H1 (cell line): Measurements from ENCODE around the gene LSM14B. TPM values are rescaled to one million over a fixed set of nuclear protein-coding genes. Genes with fewer than 3 reads are reported as not detected.

ENCODE experiments used
- BCL11A ChIP-seq, 2 experiments: IDR thresholded peaks; one replicate each; pipeline ENCODE4 v1.6.1; 2011; ENCODE audit warnings: low read depth in 2 of 2, low read length in 2 of 2, mild to moderate bottlenecking in 2 of 2
- CHD7 ChIP-seq: fragments of 300-600 bp; sonication (generic); IDR thresholded peaks from 2 replicates; pipeline ENCODE4 v1.7.1; 2012; ENCODE audit warnings: low read length, moderate library complexity, mild to moderate bottlenecking, inconsistent platforms; ENCODE audit not compliant: insufficient replicate concordance
- JUN ChIP-seq: IDR thresholded peaks from 2 replicates; pipeline ENCODE4 v1.6.1; 2011; ENCODE audit warnings: low read depth, mild to moderate bottlenecking, improper control_type of control experiment, low read length
- POLR2A ChIP-seq, 2 experiments: IDR thresholded peaks; 1 replicate in 1 of 2; 2 replicates in 1 of 2; pipeline ENCODE4 v1.6.1; 2011; ENCODE audit warnings: low read depth in 2 of 2, low read length in 2 of 2, mild to moderate bottlenecking in 2 of 2; ENCODE audit errors: control extremely low read depth in 1 of 2
- SIN3A ChIP-seq, 2 experiments: IDR thresholded peaks in 1 of 2; conservative IDR thresholded peaks in 1 of 2; 2 replicates each; pipeline ENCODE4 v1.6.1; 2011 to 2012; ENCODE audit warnings: low read length in 2 of 2, improper control_type of control experiment in 1 of 2, low read depth in 1 of 2, mild to moderate bottlenecking in 1 of 2
- polyA plus RNA-seq, 7 experiments: library from polyadenylated mRNA; depleted of rRNA in 3 of 7; stranded (reverse) in 5 of 7; unstranded in 2 of 7; fragments of >200 nt in 5 of 7; fragments of 200-250 nt in 2 of 7; gene quantifications; 1 replicate in 5 of 7; 2 replicates in 1 of 7; 4 replicates in 1 of 7; pipeline versions ENCODE4 v1.2.1 to v1.2.3, GENCODE V29; 2011 to 2013; ENCODE audit warnings: missing spikeins in 2 of 7, mixed read lengths in 2 of 7
- total RNA-seq: library from RNA; stranded (reverse); fragmentation: NEBNext Ultra II Directional; extraction: Animal tissue kit (Norgen Biotek cat#: 25700); gene quantifications from 2 replicates; pipeline ENCODE4 v1.2.1, GENCODE V29; 2021

Gene LSM14B
- total and polyA plus RNA-seq, 2 of the 8 experiments (the other 6 are each of a cell fraction or from before 2014, with no cell fraction given), result 58.3 to 65.6 TPM

DNA sequence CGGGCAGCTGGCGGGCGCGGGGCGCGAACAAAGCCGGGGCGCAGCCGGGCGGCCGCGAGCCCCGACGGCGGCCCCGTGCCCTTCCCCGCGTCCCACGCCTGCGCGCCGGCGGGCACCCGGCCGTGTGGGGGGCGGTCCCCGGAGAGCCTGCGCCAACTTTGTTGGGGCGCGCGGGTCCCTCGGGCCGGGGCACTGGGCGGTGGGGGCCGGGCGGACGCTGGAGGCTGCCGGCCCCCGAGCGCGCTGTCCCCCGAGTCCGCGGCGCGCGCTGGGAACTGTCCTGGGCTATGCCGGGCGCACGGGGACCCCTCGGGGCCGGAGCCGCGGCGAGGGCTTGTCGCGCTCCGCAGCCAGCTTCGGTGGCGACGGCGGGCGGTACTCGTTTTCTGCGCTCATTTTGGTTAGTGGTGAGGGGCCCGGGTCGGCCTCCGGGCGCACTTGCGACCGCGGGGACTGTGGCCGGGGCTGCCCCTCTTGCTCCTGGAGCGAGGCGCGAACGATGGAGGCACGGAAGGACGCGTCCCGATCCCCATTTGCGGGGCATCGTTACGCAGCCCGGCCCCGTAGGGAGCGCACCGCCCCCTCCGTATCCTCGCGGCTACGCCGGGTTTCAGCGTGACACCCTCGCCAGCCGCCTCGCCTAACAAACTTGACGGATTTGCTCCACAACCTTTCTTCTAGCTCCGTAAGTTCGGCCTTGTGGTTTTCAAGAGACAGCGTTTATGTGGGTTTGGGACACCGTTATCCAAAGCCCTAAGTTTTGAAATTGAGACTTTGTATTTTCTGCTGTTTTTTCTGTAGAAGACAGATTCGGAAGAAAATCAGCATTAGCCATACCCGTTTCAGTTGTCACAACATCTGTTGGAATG lies 21.9 kb downstream of the LSM14B start (continued):
- TF ChIP-seq CHD7 (no peak), POLR2A (IDR thresholded peaks at IDR 0.05; ENCODE audit: control extremely low read depth in 1 of 2, low read depth in 2 of 2, low read length in 2 of 2) (0 out of 3 replicates have a peak, but pooled peaks of 1 of the 2 experiments have one; percentile 26), SIN3A (conservative IDR thresholded peaks at IDR 0.05 in 1 of 2, IDR thresholded peaks at IDR 0.05 in 1 of 2; ENCODE audit: low read depth in 1 of 2, low read length in 2 of 2) (0 out of 4 replicates have a peak, but pooled peaks of 1 of the 2 experiments have one; percentile 13), BCL11A (IDR thresholded peaks at IDR 0.05; ENCODE audit: low read depth in 2 of 2, low read length in 2 of 2) (no peak), JUN (no peak)
